Adrenal gland (tissue), 12 donors: ENCODE data around the gene TFDP2. TPM values are rescaled to one million over a fixed set of nuclear protein-coding genes. Genes with fewer than 3 reads are reported as not detected.
A peak's percentile ranks its signal among the peaks of the same experiment; 100 is the strongest.

ENCODE experiments used
- DNase-seq, 7 donors: peaks; one replicate each; pipeline ENCODE4 v3.0.0-alpha.2; 2019 to 2020
- H3K27ac ChIP-seq, 5 donors: fragments of 200-600 bp; sonication (generic) in 4 of 5; 1 replicate in 3 of 5; 2 replicates in 2 of 5; pipeline versions ENCODE4 v1.5.1 to v1.8.0; 2016 to 2020; ENCODE audit warnings: mild to moderate bottlenecking in 1 of 5
- H3K27me3 ChIP-seq: fragments of 200-600 bp; 2 replicates; pipeline ENCODE4 v1.8.0; 2021
- H3K36me3 ChIP-seq, 2 donors: fragments of 200-600 bp; replicated peaks in 1 of 2; 1 replicate in 1 of 2; 2 replicates in 1 of 2; pipeline versions ENCODE4 v1.5.1 to v1.8.0; 2018 to 2022
- H3K4me1 ChIP-seq, 2 donors: fragments of 200-600 bp; replicated peaks in 1 of 2; 1 replicate in 1 of 2; 2 replicates in 1 of 2; pipeline versions ENCODE4 v1.5.1 to v1.8.0; 2018 to 2021
- H3K4me3 ChIP-seq, 4 donors: fragments of 200-600 bp; sonication (generic) in 3 of 4; one replicate each; pipeline ENCODE4 v1.5.1; 2016 to 2018
- H3K9me3 ChIP-seq, 3 donors: fragments of 200-600 bp; sonication (generic) in 1 of 3; replicated peaks in 1 of 3; 1 replicate in 2 of 3; 2 replicates in 1 of 3; pipeline versions ENCODE4 v1.5.1 to v1.8.0; 2016 to 2021
- CTCF ChIP-seq, 6 experiments: fragments of 450-650 bp in 4 of 6; fragments of 200-600 bp in 2 of 6; sonication (generic) in 1 of 6; IDR thresholded peaks; 1 replicate in 5 of 6; 2 replicates in 1 of 6; pipeline versions ENCODE4 v1.5.1 to v1.8.0; 2016 to 2021; ENCODE audit warnings: antibody characterized with exemption in 6 of 6, mild to moderate bottlenecking in 2 of 6, moderate library complexity in 1 of 6
- POLR2A ChIP-seq, 2 donors: fragments of 450-650 bp; IDR thresholded peaks; one replicate each; pipeline ENCODE4 v1.6.1; 2017; ENCODE audit warnings: antibody characterized with exemption in 2 of 2, mild to moderate bottlenecking in 2 of 2, moderate library complexity in 1 of 2
- WGBS, 4 donors: extraction: QIAGEN DNeasy Blood & Tissue Kit in 2 of 4; methylation state at CpG; one replicate each; pipeline versions ENCODE4 v1.1.5 to v1.1.7; 2013 to 2017; 5-methylcytosine and 5-hydroxymethylcytosine counted together
- intact Hi-C, 2 donors: fragments of 100-400 bp; cut with DNase I; formaldehyde crosslinking; loops; one replicate each; pipeline versions ENCODE4 v1.14.1 to v1.15.0; 2022 to 2023
- polyA plus RNA-seq, 3 donors: library from polyadenylated mRNA; stranded (reverse); fragments of 200-250 nt in 2 of 3; fragments of 350-450 nt in 1 of 3; fragmentation: Illumina TruSeq in 1 of 3; extraction: RNeasy Lipid Tissue Mini Kit (QIAGEN cat#74804) in 1 of 3; gene quantifications; one replicate each; pipeline ENCODE4 v1.2.3, GENCODE V29; 2013 to 2014
- total RNA-seq, 9 donors: library from RNA; depleted of rRNA in 4 of 9; stranded (reverse); fragments of >200 nt in 4 of 9; fragments of 120-200 nt in 1 of 9; fragmentation: NEBNext Ultra II Directional in 1 of 9; extraction: Animal tissue kit (Norgen Biotek cat#: 25700) in 1 of 9; gene quantifications; one replicate each; pipeline versions ENCODE4 v1.1.0 to v1.2.4, GENCODE V29; 2013 to 2023
- donor health status: healthy with polysubstance abuse.
- donor health status: Bipolar disorder and iron deficiency.
- donor health status: DM: yes; HTN: yes; CAD: no.
- donor health status: DM: no; HTN: no; CAD: no.
- donor health status: DM: no; HTN: no; CAD: no.
- donor health status: DM: yes; HTN: yes; CAD: no.

Gene TFDP2
- total and polyA plus RNA-seq, 12 donors = 11.8 to 165 (median 62.0) TPM

- H3K36me3 ChIP-seq = no peaks in the 10 kb centered on the region
- no peak for DNase-seq
- TF ChIP-seq POLR2A (IDR thresholded peaks at IDR 0.05) (no peak), CTCF (IDR thresholded peaks at IDR 0.05) (no peak)
- no peak overlapping the region for H3K4me3 ChIP-seq
- H3K9me3 ChIP-seq = no peaks in the 10 kb centered on the region
- H3K4me1 ChIP-seq = peaks cover 0 to 14% of the 10 kb centered on the region in 2 donors
- intact Hi-C loops = no loop called here
- WGBS, 4 donors = 81 to 89% (median 82%) methylated on average over 5 of the region's 5 CpGs
- H3K27me3 ChIP-seq = no peaks in the 10 kb centered on the region
- H3K27ac ChIP-seq = no peak overlapping the region
These were observed 119.6 kb downstream of the TFDP2 start for GRCh38 chr3:142029791-142030190.

GRCh38 chr3:142029052-142029642 lies 120.2 kb downstream of the TFDP2 start:
- peaks cover 0 to 14% of the 10 kb centered on the region in 2 donors for H3K4me1 ChIP-seq
- no peaks in the 10 kb centered on the region for H3K36me3 ChIP-seq
- H3K27me3 ChIP-seq = no peaks in the 10 kb centered on the region
- H3K4me3 ChIP-seq = no peak overlapping the region
- H3K27ac ChIP-seq = no peak overlapping the region
- TF ChIP-seq CTCF (IDR thresholded peaks at IDR 0.05) (no peak), POLR2A (IDR thresholded peaks at IDR 0.05) (no peak)
- intact Hi-C loops = no loop called here
- 46 to 57% (median 53%) methylated on average over 3 of the region's 3 CpGs for WGBS, 4 donors
- no peak for DNase-seq
- no peaks in the 10 kb centered on the region for H3K9me3 ChIP-seq

GRCh38 chr3:142028243-142028777 lies 121.0 kb downstream of the TFDP2 start:
- peak in 5 of 7 donors; percentile 24 to 46 (median 38) for DNase-seq
- no peaks in the 10 kb centered on the region for H3K36me3 ChIP-seq
- H3K27ac ChIP-seq = peak overlapping the region in 1 of 5 donors; percentile 7
- intact Hi-C loops = no loop called here
- TF ChIP-seq CTCF (IDR thresholded peaks at IDR 0.05) (peak in 3 of 6 experiments; percentile 34 to 47 (median 47)), POLR2A (IDR thresholded peaks at IDR 0.05) (peak in 1 of 2 donors; percentile 60)
- H3K4me1 ChIP-seq = peaks cover 0 to 14% of the 10 kb centered on the region in 2 donors
- peak overlapping the region in 3 of 4 donors; percentile 21 to 67 (median 54) for H3K4me3 ChIP-seq
- H3K9me3 ChIP-seq = no peaks in the 10 kb centered on the region
- 1 to 6% (median 3%) methylated on average over 4 of the region's 4 CpGs for WGBS, 4 donors
- no peaks in the 10 kb centered on the region for H3K27me3 ChIP-seq

- peak in 2 of 7 donors; percentile 25 to 30 for DNase-seq
- Histone ChIP-seq H3K4me3 (peak overlapping the region in 2 of 4 donors; percentile 21 to 67), H3K4me1 (peaks cover 0 to 14% of the 10 kb centered on the region in 2 donors), H3K9me3 (no peaks in the 10 kb centered on the region), H3K27ac (peak overlapping the region in 1 of 5 donors; percentile 7), H3K36me3 (no peaks in the 10 kb centered on the region), H3K27me3 (no peaks in the 10 kb centered on the region)
- intact Hi-C loops = no loop called here
- 0 to 2% (median 2%) methylated on average over 2 of the region's 2 CpGs for WGBS, 4 donors
- TF ChIP-seq POLR2A (IDR thresholded peaks at IDR 0.05) = peak in 1 of 2 donors; percentile 5
- no peak for TF ChIP-seq CTCF (IDR thresholded peaks at IDR 0.05)
These were observed 121.6 kb downstream of the TFDP2 start for GRCh38 chr3:142027735-142028134.
